ENCODE data around the gene OPRD1.
"Not testable (repeated sequence)": the region's sequence is repeated elsewhere in the genome, so short reads cannot be mapped to it uniquely, and the experiment has no call there.

OPRD1 gene

GRCh38 chr1:28811766-28812668 lies at the start of gene OPRD1:
OPRD1 (plus strand) TSS chr1:28812170; CDS start chr1:28812384, 214 bp downstream.
- DNase-seq (ENCODE audit: low read depth in 2 of 2), result no peak

- DNase-seq (ENCODE audit: low read depth in 2 of 2), result no peak
These were observed 45.3 kb upstream of the OPRD1 start for GRCh38 chr1:28766532-28767183.

GRCh38 chr1:28770601-28771165 lies 41.3 kb upstream of the OPRD1 start:
- no peak for DNase-seq (ENCODE audit: low read depth in 2 of 2)

GRCh38 chr1:28771921-28772320 lies 40.0 kb upstream of the OPRD1 start:
- DNase-seq (ENCODE audit: low read depth in 2 of 2), result not testable (repeated sequence)

- no peak for DNase-seq (ENCODE audit: low read depth in 2 of 2)
These were observed 38.9 kb upstream of the OPRD1 start for GRCh38 chr1:28773105-28773504.

GRCh38 chr1:28775121-28775942 lies 36.6 kb upstream of the OPRD1 start:
- peak; percentile 16 to 49 for DNase-seq (ENCODE audit: low read depth in 2 of 2)

- DNase-seq (ENCODE audit: low read depth in 2 of 2), result no peak
These were observed 35.6 kb upstream of the OPRD1 start for GRCh38 chr1:28776341-28776740.

- no peak for DNase-seq (ENCODE audit: low read depth in 2 of 2)
These were observed 33.9 kb upstream of the OPRD1 start for GRCh38 chr1:28778021-28778420.

- DNase-seq (ENCODE audit: low read depth in 2 of 2), result no peak
These were observed 32.1 kb upstream of the OPRD1 start for GRCh38 chr1:28779751-28780408.

- no peak for DNase-seq (ENCODE audit: low read depth in 2 of 2)
These were observed 30.7 kb upstream of the OPRD1 start for GRCh38 chr1:28781305-28781704.

GRCh38 chr1:28782011-28782410 lies 30.0 kb upstream of the OPRD1 start:
- no peak for DNase-seq (ENCODE audit: low read depth in 2 of 2)

GRCh38 chr1:28783363-28783762 lies 28.6 kb upstream of the OPRD1 start:
- no peak for DNase-seq (ENCODE audit: low read depth in 2 of 2)

GRCh38 chr1:28789412-28789811 lies 22.6 kb upstream of the OPRD1 start:
- no peak for DNase-seq (ENCODE audit: low read depth in 2 of 2)

- DNase-seq (ENCODE audit: low read depth in 2 of 2), result no peak
These were observed 22.2 kb upstream of the OPRD1 start for GRCh38 chr1:28789816-28790215.

- DNase-seq (ENCODE audit: low read depth in 2 of 2), result no peak
These were observed 21.5 kb upstream of the OPRD1 start for GRCh38 chr1:28790377-28791035.

GRCh38 chr1:28791929-28792328 lies 20.0 kb upstream of the OPRD1 start:
- not testable (repeated sequence) for DNase-seq (ENCODE audit: low read depth in 2 of 2)

GRCh38 chr1:28792644-28793121 lies 19.3 kb upstream of the OPRD1 start:
- no peak for DNase-seq (ENCODE audit: low read depth in 2 of 2)

GRCh38 chr1:28794582-28794981 lies 17.4 kb upstream of the OPRD1 start:
- DNase-seq (ENCODE audit: low read depth in 2 of 2), result not testable (repeated sequence)

- no peak for DNase-seq (ENCODE audit: low read depth in 2 of 2)
These were observed 15.4 kb upstream of the OPRD1 start for GRCh38 chr1:28796352-28797211.

- DNase-seq (ENCODE audit: low read depth in 2 of 2), result no peak
These were observed 11.6 kb upstream of the OPRD1 start for GRCh38 chr1:28800324-28800723.
